H9 (cell line): ENCODE data around the gene CRYGN. TPM values are rescaled to one million over a fixed set of nuclear protein-coding genes. Genes with fewer than 3 reads are reported as not detected.

Source experiments
- DNase-seq: peaks from one replicate; pipeline ENCODE4 v3.0.0-alpha.2; 2017
- H2AFZ ChIP-seq: one replicate; pipeline ENCODE4 v1.6.1; 2013; ENCODE audit warnings: mild to moderate bottlenecking, low read length, control low read depth, moderate library complexity
- H2AK5ac ChIP-seq: 2 replicates; pipeline ENCODE4 v1.6.1; 2013; ENCODE audit warnings: low read length, control low read depth, mixed read lengths; ENCODE audit not compliant: insufficient read length
- H2BK120ac ChIP-seq: one replicate; pipeline ENCODE4 v1.6.1; 2013; ENCODE audit warnings: low read depth, mild to moderate bottlenecking, low read length, control low read depth, inconsistent platforms; ENCODE audit not compliant: poor library complexity, severe bottlenecking
- H2BK12ac ChIP-seq: 2 replicates; pipeline ENCODE4 v1.6.1; 2013; ENCODE audit warnings: low read length, control low read depth, mixed read lengths, low read depth; ENCODE audit not compliant: insufficient read length
- H2BK15ac ChIP-seq: 2 replicates; pipeline ENCODE4 v1.6.1; 2013; ENCODE audit warnings: low read depth, low read length, control low read depth
- H2BK20ac ChIP-seq: one replicate; pipeline ENCODE4 v1.6.1; 2013; ENCODE audit warnings: low read depth, mild to moderate bottlenecking, low read length, control low read depth, inconsistent platforms; ENCODE audit not compliant: poor library complexity, severe bottlenecking
- H2BK5ac ChIP-seq: 2 replicates; pipeline ENCODE4 v1.6.1; 2013; ENCODE audit warnings: low read length, control low read depth, mixed read lengths; ENCODE audit not compliant: insufficient read length
- H3K14ac ChIP-seq: 2 replicates; pipeline ENCODE4 v1.6.1; 2013; ENCODE audit warnings: low read length, control low read depth; ENCODE audit not compliant: insufficient read depth
- H3K18ac ChIP-seq: 2 replicates; pipeline ENCODE4 v1.6.1; 2013; ENCODE audit warnings: low read depth, mild to moderate bottlenecking, mixed read lengths, low read length, control low read depth; ENCODE audit not compliant: insufficient read length
- H3K23ac ChIP-seq: 2 replicates; pipeline ENCODE4 v1.6.1; 2013; ENCODE audit warnings: low read length, control low read depth, mixed read lengths, low read depth; ENCODE audit not compliant: insufficient read length
- H3K23me2 ChIP-seq: 2 replicates; pipeline ENCODE4 v1.6.1; 2013; ENCODE audit warnings: low read depth, mild to moderate bottlenecking, mixed read lengths, low read length, control low read depth; ENCODE audit not compliant: insufficient read length, poor library complexity, severe bottlenecking
- H3K27ac ChIP-seq: 2 replicates; pipeline ENCODE4 v1.5.1; 2013; ENCODE audit warnings: low read length, control low read depth, mixed read lengths, low read depth; ENCODE audit not compliant: insufficient read length
- H3K27me3 ChIP-seq: 2 replicates; pipeline ENCODE4 v1.6.1; 2013; ENCODE audit warnings: low read length, control low read depth, inconsistent platforms; ENCODE audit not compliant: insufficient read depth
- H3K4ac ChIP-seq: 2 replicates; pipeline ENCODE4 v1.6.1; 2013; ENCODE audit warnings: low read depth, mild to moderate bottlenecking, control low read depth, inconsistent platforms, low read length, moderate library complexity
- H3K4me1 ChIP-seq: 2 replicates; pipeline ENCODE4 v1.6.1; 2013; ENCODE audit warnings: low read length, control low read depth, inconsistent platforms; ENCODE audit not compliant: insufficient read depth
- H3K4me2 ChIP-seq: 2 replicates; pipeline ENCODE4 v1.6.1; 2013; ENCODE audit warnings: low read length, control low read depth, mixed read lengths; ENCODE audit not compliant: insufficient read length, insufficient read depth
- H3K56ac ChIP-seq: 2 replicates; pipeline ENCODE4 v1.6.1; 2013; ENCODE audit warnings: low read depth, mild to moderate bottlenecking, mixed read lengths, low read length, control low read depth; ENCODE audit not compliant: insufficient read length
- H3K79me1 ChIP-seq: 2 replicates; pipeline ENCODE4 v1.6.1; 2013; ENCODE audit warnings: low read depth, mild to moderate bottlenecking, moderate library complexity, low read length, control low read depth, inconsistent platforms; ENCODE audit not compliant: insufficient read depth, poor library complexity, severe bottlenecking
- H3K79me2 ChIP-seq: 2 replicates; pipeline ENCODE4 v1.6.1; 2013; ENCODE audit warnings: low read length, control low read depth, inconsistent platforms; ENCODE audit not compliant: insufficient read depth
- H3K9ac ChIP-seq: 2 replicates; pipeline ENCODE4 v1.6.1; 2013; ENCODE audit warnings: low read length, control low read depth, mixed read lengths; ENCODE audit not compliant: insufficient read length; ENCODE audit errors: extremely low read depth
- H3K9me3 ChIP-seq: one replicate; pipeline ENCODE4 v1.6.1; 2013; ENCODE audit warnings: low read depth, low read length, inconsistent platforms; ENCODE audit not compliant: control insufficient read depth
- H3T11ph ChIP-seq: one replicate; pipeline ENCODE4 v1.6.1; 2013; ENCODE audit warnings: mild to moderate bottlenecking, low read length, control low read depth, inconsistent platforms
- H4K20me1 ChIP-seq: one replicate; pipeline ENCODE4 v1.6.1; 2013; ENCODE audit not compliant: control insufficient read depth, insufficient read length, insufficient read depth
- H4K5ac ChIP-seq: 2 replicates; pipeline ENCODE4 v1.6.1; 2013; ENCODE audit warnings: low read depth, mild to moderate bottlenecking, mixed read lengths, low read length, control low read depth; ENCODE audit not compliant: insufficient read length
- H4K8ac ChIP-seq: replicated peaks from 2 replicates; pipeline ENCODE4 v1.6.1; 2013; ENCODE audit warnings: low read length, control low read depth, mixed read lengths, low read depth; ENCODE audit not compliant: insufficient read length
- H4K91ac ChIP-seq: 2 replicates; pipeline ENCODE4 v1.6.1; 2013; ENCODE audit warnings: low read depth, mild to moderate bottlenecking, moderate library complexity, mixed read lengths, low read length, control low read depth; ENCODE audit not compliant: insufficient read length
- H3K27ac Mint-ChIP-seq, 3 experiments: 2 replicates in 2 of 3; 3 replicates in 1 of 3; pipeline ENCODE4 v1.8.0; 2020 to 2021; ENCODE audit warnings: mixed read lengths in 3 of 3, mild to moderate bottlenecking in 1 of 3, moderate library complexity in 1 of 3
- H3K27me3 Mint-ChIP-seq: 2 replicates; pipeline ENCODE4 v1.8.0; 2021; ENCODE audit warnings: low read depth, mild to moderate bottlenecking, moderate library complexity, mixed read lengths
- H3K36me3 Mint-ChIP-seq, 3 experiments: 2 replicates in 2 of 3; 3 replicates in 1 of 3; pipeline ENCODE4 v1.8.0; 2020 to 2021; ENCODE audit warnings: low read depth in 3 of 3, mixed read lengths in 3 of 3; ENCODE audit not compliant: insufficient read depth in 1 of 3
- H3K4me1 Mint-ChIP-seq, 2 experiments: 2 replicates each; pipeline ENCODE4 v1.8.0; 2020; ENCODE audit warnings: mixed read lengths in 2 of 2
- H3K4me3 Mint-ChIP-seq, 2 experiments: 2 replicates in 1 of 2; 3 replicates in 1 of 2; pipeline ENCODE4 v1.8.0; 2020 to 2021; ENCODE audit warnings: mild to moderate bottlenecking in 2 of 2, mixed read lengths in 2 of 2, moderate library complexity in 1 of 2
- H3K9me3 Mint-ChIP-seq, 2 experiments: 2 replicates in 1 of 2; 3 replicates in 1 of 2; pipeline ENCODE4 v1.8.0; 2020; ENCODE audit warnings: mild to moderate bottlenecking in 2 of 2, mixed read lengths in 2 of 2, moderate library complexity in 1 of 2
- WGBS: extraction: QIAGEN DNeasy Blood & Tissue Kit; methylation state at CpG from one replicate; pipeline ENCODE4 v1.1.7; 2013; ENCODE audit warnings: missing lambda C conversion rate, low lambda C conversion rate, mixed read lengths; ENCODE audit not compliant: insufficient read length; ENCODE audit errors: extremely low coverage; 5-methylcytosine and 5-hydroxymethylcytosine counted together
- total RNA-seq: library from RNA; stranded (reverse); gene quantifications from 2 replicates; pipeline ENCODE4 v1.2.1, GENCODE V29; 2021
- TF ChIP-seq, protein P1 (sequence below): fragments of 200-600 bp; sonication (generic); conservative IDR thresholded peaks from 3 replicates; pipeline ENCODE4 v1.8.0; 2021; ENCODE audit warnings: antibody characterized with exemption, mild to moderate bottlenecking

Gene CRYGN
- total RNA-seq, 1 experiment from 2014 or later: 1.8 TPM

GRCh38 chr7:151462306-151462779 lies 22.4 kb upstream of the CRYGN start:
- H2BK15ac ChIP-seq: no peak overlapping the region
- no peak overlapping the region for H2BK5ac ChIP-seq
- H3K4me2 ChIP-seq: no peak overlapping the region
- no peaks in the 10 kb centered on the region for H3K79me1 ChIP-seq
- no peaks in the 10 kb centered on the region for H3K79me2 ChIP-seq
- no peak for DNase-seq
- H4K91ac ChIP-seq: no peak overlapping the region
- H3K27me3 Mint-ChIP-seq: peaks cover 3% of the 10 kb centered on the region; the same call in 1 of the 2 replicates
- peak overlapping the region in 1 of 3 experiments; percentile 19; a peak in 2 of 7 replicates for H3K27ac Mint-ChIP-seq
- H4K5ac ChIP-seq: no peak overlapping the region
- no peak overlapping the region for H3K9ac ChIP-seq
- H3K56ac ChIP-seq: no peak overlapping the region
- no peak overlapping the region for H2BK120ac ChIP-seq
- peaks cover 40% of the 10 kb centered on the region in 2 experiments for H3K9me3 Mint-ChIP-seq
- no peak overlapping the region for H3K23ac ChIP-seq
- no peak overlapping the region for H3K27ac ChIP-seq
- no peak overlapping the region for H3K14ac ChIP-seq
- H3K27me3 ChIP-seq: no peaks in the 10 kb centered on the region
- H3K23me2 ChIP-seq: no peaks in the 10 kb centered on the region
- no peak overlapping the region for H3K18ac ChIP-seq
- no peak overlapping the region for H2BK20ac ChIP-seq
- peaks cover 42 to 47% of the 10 kb centered on the region in 2 experiments for H3K4me1 Mint-ChIP-seq
- no peak overlapping the region for H2BK12ac ChIP-seq
- H3K4ac ChIP-seq: no peak overlapping the region
- no peak overlapping the region for H2AK5ac ChIP-seq
- H4K8ac ChIP-seq: no peak overlapping the region
- no peaks in the 10 kb centered on the region; the same call in 1 of the 2 replicates for H3K4me1 ChIP-seq
- no peaks in the 10 kb centered on the region for H4K20me1 ChIP-seq
- H2AFZ ChIP-seq: no peak overlapping the region
- H3T11ph ChIP-seq: no peak overlapping the region
- no peak overlapping the region for H3K4me3 Mint-ChIP-seq
- no CpG with 5 or more reads among the region's 1 CpG for WGBS
- no peaks in the 10 kb centered on the region for H3K9me3 ChIP-seq
- H3K36me3 Mint-ChIP-seq: peaks cover 56 to 64% (median 56%) of the 10 kb centered on the region in 3 experiments
- TF ChIP-seq, protein P1, sequence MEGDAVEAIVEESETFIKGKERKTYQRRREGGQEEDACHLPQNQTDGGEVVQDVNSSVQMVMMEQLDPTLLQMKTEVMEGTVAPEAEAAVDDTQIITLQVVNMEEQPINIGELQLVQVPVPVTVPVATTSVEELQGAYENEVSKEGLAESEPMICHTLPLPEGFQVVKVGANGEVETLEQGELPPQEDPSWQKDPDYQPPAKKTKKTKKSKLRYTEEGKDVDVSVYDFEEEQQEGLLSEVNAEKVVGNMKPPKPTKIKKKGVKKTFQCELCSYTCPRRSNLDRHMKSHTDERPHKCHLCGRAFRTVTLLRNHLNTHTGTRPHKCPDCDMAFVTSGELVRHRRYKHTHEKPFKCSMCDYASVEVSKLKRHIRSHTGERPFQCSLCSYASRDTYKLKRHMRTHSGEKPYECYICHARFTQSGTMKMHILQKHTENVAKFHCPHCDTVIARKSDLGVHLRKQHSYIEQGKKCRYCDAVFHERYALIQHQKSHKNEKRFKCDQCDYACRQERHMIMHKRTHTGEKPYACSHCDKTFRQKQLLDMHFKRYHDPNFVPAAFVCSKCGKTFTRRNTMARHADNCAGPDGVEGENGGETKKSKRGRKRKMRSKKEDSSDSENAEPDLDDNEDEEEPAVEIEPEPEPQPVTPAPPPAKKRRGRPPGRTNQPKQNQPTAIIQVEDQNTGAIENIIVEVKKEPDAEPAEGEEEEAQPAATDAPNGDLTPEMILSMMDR: no peak
